CD4-positive, CD25-positive, alpha-beta regulatory T cell (primary cell): ENCODE results near the gene COG5. TPM values are rescaled to one million over a fixed set of nuclear protein-coding genes. Genes with fewer than 3 reads are reported as not detected.

Experiments used
- ATAC-seq, 2 donors: fragments of 150-1000 bp; cut with Tn5 transposase; one replicate each; pipeline ENCODE4 v1.10.0; 2021; ENCODE audit warnings: low read depth in 2 of 2, moderate number of reproducible peaks in 2 of 2, moderate library complexity in 1 of 2
- DNase-seq, 3 donors: peaks; one replicate each; pipeline versions ENCODE4 v3.0.0 to v3.0.0-alpha.2; 2012 to 2022; ENCODE audit warnings: mixed read lengths in 1 of 3
- H3K27ac ChIP-seq: one replicate; pipeline ENCODE4 v1.7.0; 2013; ENCODE audit warnings: mild to moderate bottlenecking, low read length; ENCODE audit not compliant: insufficient read depth, poor library complexity, severe bottlenecking
- H3K27me3 ChIP-seq: one replicate; pipeline ENCODE4 v1.7.0; 2013; ENCODE audit warnings: low read length; ENCODE audit not compliant: control insufficient read depth, insufficient read depth
- H3K36me3 ChIP-seq: one replicate; pipeline ENCODE4 v1.7.0; 2013; ENCODE audit warnings: mild to moderate bottlenecking, low read length, moderate library complexity; ENCODE audit not compliant: control insufficient read depth, insufficient read depth
- H3K4me1 ChIP-seq: 2 replicates; pipeline ENCODE4 v1.7.0; 2013; ENCODE audit warnings: mild to moderate bottlenecking, low read length; ENCODE audit not compliant: insufficient read depth, control insufficient read depth, poor library complexity, severe bottlenecking
- H3K4me3 ChIP-seq: one replicate; pipeline ENCODE4 v1.7.0; 2013; ENCODE audit warnings: low read depth, mild to moderate bottlenecking, low read length, moderate library complexity
- H3K9me3 ChIP-seq, 2 experiments: 1 replicate in 1 of 2; 2 replicates in 1 of 2; pipeline ENCODE4 v1.7.0; 2013; ENCODE audit warnings: low read length in 2 of 2, mild to moderate bottlenecking in 1 of 2, moderate library complexity in 1 of 2; ENCODE audit not compliant: control insufficient read depth in 2 of 2
- H3K27ac Mint-ChIP-seq, 3 donors: one replicate each; pipeline ENCODE4 v1.8.0; 2020 to 2022; ENCODE audit warnings: mild to moderate bottlenecking in 3 of 3, mixed read lengths in 3 of 3, moderate library complexity in 2 of 3
- H3K27me3 Mint-ChIP-seq: one replicate; pipeline ENCODE4 v1.8.0; 2022; ENCODE audit warnings: mild to moderate bottlenecking, mixed read lengths
- H3K36me3 Mint-ChIP-seq: one replicate; pipeline ENCODE4 v1.8.0; 2020; ENCODE audit warnings: mixed read lengths
- H3K4me1 Mint-ChIP-seq, 4 donors: one replicate each; pipeline ENCODE4 v1.8.0; 2020 to 2022; ENCODE audit warnings: mixed read lengths in 4 of 4, mild to moderate bottlenecking in 1 of 4
- H3K4me3 Mint-ChIP-seq, 4 donors: one replicate each; pipeline ENCODE4 v1.8.0; 2020 to 2022; ENCODE audit warnings: mild to moderate bottlenecking in 4 of 4, mixed read lengths in 4 of 4, moderate library complexity in 3 of 4
- H3K9me3 Mint-ChIP-seq, 7 donors: one replicate each; pipeline ENCODE4 v1.8.0; 2020 to 2022; ENCODE audit warnings: mixed read lengths in 7 of 7, mild to moderate bottlenecking in 3 of 7, moderate library complexity in 2 of 7
- polyA plus RNA-seq, 4 donors: library from polyadenylated mRNA; unstranded; fragments of 300-500 nt; fragmentation: Illumina TruSeq; gene quantifications; one replicate each; pipeline ENCODE4 v1.2.3, GENCODE V29; 2021
- total RNA-seq: library from RNA; stranded (reverse); gene quantifications from one replicate; pipeline ENCODE4 v1.2.3, GENCODE V29; 2022

The COG5 gene
- total and polyA plus RNA-seq, 5 donors from 2014 or later: 23.2 to 68.2 (median 34.5) TPM

DNA sequence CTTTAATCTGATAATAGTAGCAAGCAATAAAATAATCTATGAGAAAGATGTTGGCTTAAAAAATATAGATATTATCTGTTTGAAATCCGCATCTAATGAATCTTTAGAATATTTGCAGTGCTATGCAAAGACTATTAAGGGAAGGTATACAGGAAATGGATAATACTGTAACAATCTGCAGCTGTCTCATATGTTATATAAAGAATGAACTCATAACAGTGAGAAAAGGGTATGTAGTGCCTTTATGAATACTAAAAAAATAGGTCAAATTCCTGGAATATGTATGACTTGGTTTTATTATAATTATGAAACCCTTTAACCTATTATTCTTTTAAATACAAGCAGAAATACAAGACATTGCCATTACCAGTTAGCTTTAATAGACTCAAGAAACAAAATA, 198.9 kb downstream of the COG5 start:
- Mint-ChIP-seq H3K27ac (no peak overlapping the region), H3K4me3 (no peak overlapping the region), H3K36me3 (peaks cover 63% of the 10 kb centered on the region), H3K4me1 (peaks cover 0 to 11% (median 11%) of the 10 kb centered on the region in 4 donors), H3K27me3 (no peaks in the 10 kb centered on the region), H3K9me3 (peaks cover 0 to 1% (median 0%) of the 10 kb centered on the region in 7 donors)
- Histone ChIP-seq H3K4me3 (no peak overlapping the region), H3K27me3 (no peaks in the 10 kb centered on the region), H3K36me3 (peaks cover 30% of the 10 kb centered on the region), H3K4me1 (no peaks in the 10 kb centered on the region), H3K27ac (no peak overlapping the region), H3K9me3 (no peaks in the 10 kb centered on the region)
- DNase-seq: no peak
- no peak for ATAC-seq

DNA sequence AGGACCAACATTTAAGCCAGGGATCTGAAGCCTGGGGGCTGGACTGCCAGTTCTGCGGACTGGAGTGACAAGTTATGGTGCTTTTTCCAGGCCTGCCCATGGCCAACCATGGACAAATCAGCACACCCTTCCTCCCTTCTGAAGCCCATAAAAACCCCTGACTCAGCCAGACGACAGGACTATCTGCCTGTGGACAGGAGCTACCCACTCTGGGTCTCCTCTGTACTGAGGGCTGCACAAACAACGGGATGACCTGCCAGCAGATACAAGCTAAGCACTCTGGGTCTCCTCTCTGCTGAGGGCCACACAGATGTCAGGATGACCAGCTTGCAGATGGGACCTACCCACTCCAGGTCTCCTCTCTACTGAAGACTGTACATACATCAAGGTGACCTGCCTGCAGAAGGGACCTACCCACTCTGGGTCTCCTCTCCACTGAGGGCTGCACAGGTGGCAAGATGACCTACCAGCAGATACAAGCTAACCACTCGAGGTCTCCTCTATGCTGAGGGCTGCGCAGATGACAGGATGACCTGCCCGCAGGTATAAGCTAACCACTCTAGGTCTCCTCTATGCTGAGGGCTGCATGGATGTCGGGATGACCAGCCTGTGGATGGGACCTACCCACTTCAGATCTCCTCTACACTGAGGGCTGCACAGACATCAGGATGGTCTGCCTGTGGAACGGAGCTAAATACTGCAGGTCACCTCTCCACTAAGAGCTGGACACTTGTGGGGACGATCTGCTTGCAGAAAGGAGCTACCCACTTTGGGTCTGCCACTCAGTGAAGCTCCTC, 204.0 kb downstream of the COG5 start:
- H3K4me3 Mint-ChIP-seq: no peak overlapping the region
- H3K27ac Mint-ChIP-seq: no peak overlapping the region
- H3K9me3 Mint-ChIP-seq: peaks cover 0 to 1% (median 0%) of the 10 kb centered on the region in 7 donors
- Histone ChIP-seq H3K4me3 (no peak overlapping the region), H3K4me1 (no peaks in the 10 kb centered on the region), H3K36me3 (peaks cover 44% of the 10 kb centered on the region), H3K9me3 (no peaks in the 10 kb centered on the region), H3K27ac (no peak overlapping the region), H3K27me3 (no peaks in the 10 kb centered on the region)
- DNase-seq (no peak), ATAC-seq (no peak)
- no peaks in the 10 kb centered on the region for H3K27me3 Mint-ChIP-seq
- H3K4me1 Mint-ChIP-seq: peaks cover 0 to 4% (median 2%) of the 10 kb centered on the region in 4 donors
- peaks cover 49% of the 10 kb centered on the region for H3K36me3 Mint-ChIP-seq

DNA sequence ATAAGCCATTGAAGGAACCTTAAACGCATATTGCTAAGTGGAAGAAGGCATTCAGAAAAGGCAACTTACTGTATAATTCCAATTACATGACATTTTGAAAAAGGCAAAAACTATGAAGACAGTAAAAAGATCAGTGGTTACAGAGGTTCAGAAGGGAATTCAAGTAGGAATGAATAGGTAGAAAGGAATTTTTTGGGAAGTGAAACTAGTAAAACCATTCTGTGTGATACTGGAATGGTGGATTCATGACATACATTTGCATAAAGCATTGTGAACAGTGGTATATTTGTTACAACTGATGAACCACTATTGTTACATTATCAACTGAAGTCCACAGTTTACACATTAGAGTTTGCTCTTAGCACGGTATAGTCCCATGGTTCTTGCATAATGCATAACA, 208.1 kb downstream of the COG5 start:
- H3K27me3 Mint-ChIP-seq: no peaks in the 10 kb centered on the region
- Histone ChIP-seq H3K4me1 (no peaks in the 10 kb centered on the region), H3K27ac (no peak overlapping the region), H3K4me3 (no peak overlapping the region), H3K9me3 (no peaks in the 10 kb centered on the region), H3K27me3 (no peaks in the 10 kb centered on the region), H3K36me3 (peaks cover 28% of the 10 kb centered on the region)
- DNase-seq (no peak), ATAC-seq (no peak)
- no peak overlapping the region for H3K4me3 Mint-ChIP-seq
- no peak overlapping the region for H3K27ac Mint-ChIP-seq
- H3K4me1 Mint-ChIP-seq: peaks cover 0 to 2% (median 0%) of the 10 kb centered on the region in 4 donors
- peaks cover 0 to 1% (median 0%) of the 10 kb centered on the region in 7 donors for H3K9me3 Mint-ChIP-seq
- peaks cover 21% of the 10 kb centered on the region for H3K36me3 Mint-ChIP-seq

DNA sequence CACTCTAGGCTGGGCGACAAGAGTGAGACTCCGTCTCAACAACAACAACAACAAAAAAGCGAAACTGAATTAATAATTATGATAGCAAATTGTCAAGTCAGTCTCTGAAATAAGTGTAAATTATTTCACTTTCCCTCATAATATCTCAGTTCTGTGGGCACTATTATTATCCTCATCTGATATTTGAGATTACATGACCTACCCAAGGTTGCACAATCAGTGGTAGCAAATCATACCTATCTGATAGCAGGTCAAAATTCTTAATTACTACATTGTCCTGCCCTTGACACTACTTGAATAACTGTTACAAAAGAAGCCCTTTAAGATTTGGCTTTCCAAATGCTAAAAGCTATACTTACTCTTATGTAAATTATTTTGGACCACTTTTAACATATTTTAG, 209.1 kb downstream of the COG5 start:
- peaks cover 0 to 1% (median 0%) of the 10 kb centered on the region in 7 donors for H3K9me3 Mint-ChIP-seq
- H3K4me1 Mint-ChIP-seq: peaks cover 0 to 2% (median 0%) of the 10 kb centered on the region in 4 donors
- ATAC-seq: no peak
- Histone ChIP-seq H3K4me3 (no peak overlapping the region), H3K4me1 (no peaks in the 10 kb centered on the region), H3K27ac (no peak overlapping the region), H3K9me3 (no peaks in the 10 kb centered on the region), H3K27me3 (no peaks in the 10 kb centered on the region), H3K36me3 (peaks cover 19% of the 10 kb centered on the region)
- peaks cover 11% of the 10 kb centered on the region for H3K36me3 Mint-ChIP-seq
- DNase-seq: no peak
- no peak overlapping the region for H3K27ac Mint-ChIP-seq
- no peak overlapping the region for H3K4me3 Mint-ChIP-seq
- no peaks in the 10 kb centered on the region for H3K27me3 Mint-ChIP-seq

DNA sequence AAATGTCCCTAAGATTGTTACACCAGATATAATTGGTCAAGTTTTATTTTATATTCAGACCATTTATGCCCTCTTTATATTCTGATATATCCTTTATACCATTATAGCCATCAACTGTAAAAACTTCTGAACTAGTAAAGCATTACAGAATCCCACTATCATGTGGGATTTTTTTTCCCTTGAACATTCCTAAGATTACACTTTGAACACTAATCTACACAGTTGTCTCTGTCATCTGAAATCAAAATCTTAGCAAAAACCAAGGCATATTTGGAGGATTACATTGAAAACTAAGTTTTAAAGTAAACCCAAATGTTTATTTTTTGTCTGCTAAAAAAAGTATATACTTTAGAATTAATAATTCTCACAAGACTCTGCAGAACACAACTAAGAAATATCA, 210.0 kb downstream of the COG5 start:
- Mint-ChIP-seq H3K4me1 (peaks cover 0 to 2% (median 0%) of the 10 kb centered on the region in 4 donors), H3K27ac (no peak overlapping the region), H3K9me3 (peaks cover 0 to 1% (median 0%) of the 10 kb centered on the region in 7 donors), H3K4me3 (no peak overlapping the region), H3K36me3 (peaks cover 9% of the 10 kb centered on the region), H3K27me3 (no peaks in the 10 kb centered on the region)
- Histone ChIP-seq H3K4me1 (no peaks in the 10 kb centered on the region), H3K4me3 (no peak overlapping the region), H3K36me3 (peaks cover 12% of the 10 kb centered on the region), H3K9me3 (no peaks in the 10 kb centered on the region), H3K27ac (no peak overlapping the region), H3K27me3 (no peaks in the 10 kb centered on the region)
- no peak for ATAC-seq
- no peak for DNase-seq

DNA sequence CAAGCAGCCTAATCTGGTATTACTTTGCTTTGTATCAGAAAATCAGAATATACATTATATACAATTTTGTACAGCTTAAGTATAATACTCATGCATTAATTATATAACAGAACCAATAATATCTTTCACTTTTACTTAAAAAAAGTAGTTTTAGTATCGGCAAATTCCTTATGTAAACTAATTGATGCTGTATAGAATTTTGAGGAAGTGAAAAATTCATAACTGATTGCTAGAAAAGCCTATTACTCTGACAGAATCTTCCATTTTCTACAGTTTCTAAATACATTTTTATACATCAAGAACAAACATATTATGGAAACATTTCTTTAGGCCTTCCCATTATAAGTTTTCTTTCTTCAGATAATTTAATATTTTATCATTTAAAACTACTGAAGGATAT, 217.8 kb downstream of the COG5 start:
- H3K4me1 ChIP-seq: no peaks in the 10 kb centered on the region
- no peak overlapping the region for H3K27ac ChIP-seq
- no peak overlapping the region for H3K4me3 ChIP-seq
- H3K27me3 Mint-ChIP-seq: no peaks in the 10 kb centered on the region
- peaks cover 0 to 14% (median 7%) of the 10 kb centered on the region in 4 donors for H3K4me1 Mint-ChIP-seq
- ATAC-seq (no peak), DNase-seq (no peak)
- H3K4me3 Mint-ChIP-seq: no peak overlapping the region
- H3K9me3 Mint-ChIP-seq: peaks cover 0 to 8% (median 0%) of the 10 kb centered on the region in 7 donors
- no peaks in the 10 kb centered on the region for H3K9me3 ChIP-seq
- H3K36me3 ChIP-seq: no peaks in the 10 kb centered on the region
- H3K36me3 Mint-ChIP-seq: peaks cover 27% of the 10 kb centered on the region
- no peak overlapping the region for H3K27ac Mint-ChIP-seq
- H3K27me3 ChIP-seq: no peaks in the 10 kb centered on the region

DNA sequence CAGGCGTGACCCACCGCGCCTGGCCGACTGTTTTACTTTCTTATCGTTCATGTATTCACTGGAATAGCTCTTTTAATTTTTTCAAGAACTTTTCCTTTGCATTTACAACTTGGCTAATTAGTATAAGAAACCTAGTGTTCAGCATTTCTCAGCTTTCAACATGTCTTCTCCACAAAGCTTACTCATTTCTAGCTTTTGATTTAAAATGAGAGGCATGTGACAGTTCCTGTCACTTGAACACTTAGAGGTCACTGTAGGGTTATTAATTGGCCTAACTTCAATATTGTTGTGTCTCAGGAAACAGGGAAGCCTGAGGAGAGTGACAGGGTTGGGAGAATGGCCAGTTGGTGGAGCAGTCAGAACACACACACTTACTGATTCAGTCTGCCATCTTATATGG, 218.9 kb downstream of the COG5 start:
- peaks cover 32% of the 10 kb centered on the region for H3K36me3 Mint-ChIP-seq

DNA sequence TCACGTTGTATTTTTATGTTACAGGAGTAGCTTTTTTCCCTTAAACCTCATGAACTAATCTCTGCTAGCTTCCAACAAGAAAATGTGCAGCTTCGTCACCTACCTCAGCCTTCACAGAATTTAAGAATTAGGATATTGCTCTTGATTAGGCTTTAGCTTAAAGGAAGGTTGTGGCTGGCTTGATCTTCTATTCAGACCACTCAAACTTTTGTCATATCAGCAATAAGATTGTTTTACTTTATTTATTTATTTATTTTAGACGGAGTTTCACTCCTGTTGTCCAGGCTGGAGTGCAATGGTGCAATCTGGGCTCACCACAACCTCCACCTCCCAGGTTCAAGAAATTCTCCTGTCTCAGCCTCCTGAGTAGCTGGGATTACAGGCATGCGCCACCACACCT, 219.4 kb downstream of the COG5 start:
- ATAC-seq: no peak

More for the DNA sequence above, 218.9 kb downstream of the COG5 start:
- Histone ChIP-seq H3K9me3 (no peaks in the 10 kb centered on the region), H3K27me3 (no peaks in the 10 kb centered on the region), H3K4me3 (no peak overlapping the region), H3K36me3 (no peaks in the 10 kb centered on the region), H3K27ac (no peak overlapping the region), H3K4me1 (no peaks in the 10 kb centered on the region)
- ATAC-seq: no peak
- no peaks in the 10 kb centered on the region for H3K27me3 Mint-ChIP-seq
- no peak overlapping the region for H3K4me3 Mint-ChIP-seq
- H3K27ac Mint-ChIP-seq: no peak overlapping the region
- peaks cover under 1 to 25% (median 12%) of the 10 kb centered on the region in 4 donors for H3K4me1 Mint-ChIP-seq
- no peak for DNase-seq
- peaks cover 0 to 8% (median 0%) of the 10 kb centered on the region in 7 donors for H3K9me3 Mint-ChIP-seq

More for the DNA sequence above, 219.4 kb downstream of the COG5 start:
- Histone ChIP-seq H3K36me3 (no peaks in the 10 kb centered on the region), H3K27me3 (no peaks in the 10 kb centered on the region), H3K4me3 (no peak overlapping the region), H3K4me1 (no peaks in the 10 kb centered on the region), H3K27ac (no peak overlapping the region), H3K9me3 (no peaks in the 10 kb centered on the region)
- Mint-ChIP-seq H3K27ac (no peak overlapping the region), H3K4me1 (peaks cover 5 to 29% (median 16%) of the 10 kb centered on the region in 4 donors), H3K9me3 (peaks cover 0 to 8% (median 0%) of the 10 kb centered on the region in 7 donors), H3K4me3 (peak overlapping the region in 1 of 4 donors; percentile 61), H3K27me3 (no peaks in the 10 kb centered on the region), H3K36me3 (peaks cover 33% of the 10 kb centered on the region)
- no peak for DNase-seq
